K562 (cell line): Measurements from ENCODE around the gene SGMS1. TPM values are rescaled to one million over a fixed set of nuclear protein-coding genes. Genes with fewer than 3 reads are reported as not detected.

Experiments used
- CSDE1 ChIP-seq, 2 experiments: fragments of 450-650 bp; IDR thresholded peaks; 2 replicates each; pipeline ENCODE4 v1.6.1; 2016; ENCODE audit warnings: mild to moderate bottlenecking in 1 of 2
- ELF1 ChIP-seq: fragments of 200-800 bp; sonication (Bioruptor generic); IDR thresholded peaks from 2 replicates; pipeline ENCODE4 v1.6.1; 2016; ENCODE audit warnings: missing genetic modification characterization, missing compliant biosample characterization
- KLF6 ChIP-seq: fragments of 250-450 bp; sonication (Bioruptor Pico); IDR thresholded peaks from 2 replicates; pipeline ENCODE4 v1.4.0; 2020; ENCODE audit warnings: mild to moderate bottlenecking, moderate library complexity, borderline replicate concordance
- MAFF ChIP-seq: IDR thresholded peaks from 2 replicates; pipeline ENCODE4 v1.6.1; 2012; ENCODE audit warnings: low read length, improper control_type of control experiment
- MEF2A ChIP-seq: IDR thresholded peaks from 2 replicates; pipeline ENCODE4 v1.6.1; 2011; ENCODE audit warnings: low read depth, mild to moderate bottlenecking, low read length, moderate library complexity; ENCODE audit not compliant: control insufficient read depth
- MNT ChIP-seq, 2 experiments: fragments of 450-650 bp; conservative IDR thresholded peaks; 2 replicates each; pipeline ENCODE4 v1.6.1; 2017; ENCODE audit warnings: mild to moderate bottlenecking in 2 of 2, moderate library complexity in 2 of 2
- NBN ChIP-seq: fragments of 450-650 bp; IDR thresholded peaks from 2 replicates; pipeline ENCODE4 v1.6.1; 2016; ENCODE audit warnings: low read depth, mild to moderate bottlenecking
- POLR2B ChIP-seq: fragments of 450-650 bp; IDR thresholded peaks from 2 replicates; pipeline ENCODE4 v1.6.1; 2018; ENCODE audit warnings: low read depth; ENCODE audit not compliant: partially characterized antibody
- PPARD ChIP-seq: fragments of 250-450 bp; sonication (Bioruptor Pico); IDR thresholded peaks from 2 replicates; pipeline ENCODE4 v1.8.0; 2022; ENCODE audit warnings: inconsistent platforms, mild to moderate bottlenecking, moderate library complexity
- SMARCA4 ChIP-seq: fragments of 450-650 bp; IDR thresholded peaks from 2 replicates; pipeline ENCODE4 v1.6.1; 2016
- SP2 ChIP-seq: IDR thresholded peaks from 2 replicates; pipeline ENCODE4 v1.6.1; 2011; ENCODE audit warnings: mild to moderate bottlenecking, low read depth, low read length, moderate library complexity; ENCODE audit not compliant: poor library complexity, severe bottlenecking; ENCODE audit errors: extremely low read depth
- TAF9B ChIP-seq: fragments of 450-650 bp; IDR thresholded peaks from 2 replicates; pipeline ENCODE4 v1.6.1; 2018; ENCODE audit warnings: mild to moderate bottlenecking; ENCODE audit not compliant: partially characterized antibody
- TEAD2 ChIP-seq: fragments of 450-650 bp; IDR thresholded peaks from 2 replicates; pipeline ENCODE4 v1.6.1; 2016; ENCODE audit warnings: missing genetic modification characterization, control low read depth, missing compliant biosample characterization
- XRCC4 ChIP-seq: IDR thresholded peaks from one replicate; pipeline ENCODE4 v1.6.1; 2011; ENCODE audit not compliant: insufficient read depth, insufficient read length; ENCODE audit errors: extremely low read depth
- ZNF232 ChIP-seq: sonication (generic); formaldehyde crosslinking; IDR thresholded peaks from 2 replicates; pipeline ENCODE4 v1.8.0; 2022; ENCODE audit warnings: mild to moderate bottlenecking, missing genetic modification reagents
- ZNF347 ChIP-seq: fragments of 450-650 bp; formaldehyde crosslinking; IDR thresholded peaks from 2 replicates; pipeline ENCODE4 v1.4.0; 2020; ENCODE audit warnings: low read depth, mild to moderate bottlenecking, moderate library complexity
- ZNF77 ChIP-seq: fragments of 250-450 bp; sonication (Bioruptor Pico); IDR thresholded peaks from 2 replicates; pipeline ENCODE4 v1.5.0; 2020
- ZNF79 ChIP-seq: fragments of 250-450 bp; sonication (Bioruptor Pico); IDR thresholded peaks from 2 replicates; pipeline ENCODE4 v1.4.0; 2020; ENCODE audit warnings: low read depth, mild to moderate bottlenecking, moderate library complexity
- polyA plus RNA-seq, 8 experiments: library from polyadenylated mRNA; depleted of rRNA in 4 of 8; stranded (reverse) in 5 of 8; unstranded in 3 of 8; fragments of >200 nt; fragmentation: Nextera tagmentation in 2 of 8; fragmentation: Illumina TruSeq in 1 of 8; extraction: Ambion mirVana in 2 of 8; extraction: Trizol in 1 of 8; gene quantifications; 2 replicates each; pipeline versions ENCODE4 v1.2.1 to v1.2.3, GENCODE V29; 2011 to 2014; ENCODE audit warnings: inconsistent platforms in 1 of 8, missing spikeins in 1 of 8
- total RNA-seq, 7 experiments: library from RNA; depleted of rRNA in 6 of 7; stranded (reverse); fragments of >200 nt in 6 of 7; fragmentation: Illumina TruSeq in 2 of 7; extraction: Trizol in 2 of 7; gene quantifications; 2 replicates each; pipeline versions ENCODE4 v1.2.1 to v1.2.3, GENCODE V29; 2011 to 2021; ENCODE audit warnings: low replicate concordance in 1 of 7
- TF ChIP-seq, protein P1 (sequence below): fragments of 450-650 bp; IDR thresholded peaks from 2 replicates; pipeline ENCODE4 v1.6.1; 2016; ENCODE audit warnings: low read depth

The SGMS1 gene
- total and polyA plus RNA-seq, 9 of the 15 experiments (the other 6 are each of a cell fraction or from before 2014, with no cell fraction given), result 22.6 to 232 (median 82.2) TPM

DNA sequence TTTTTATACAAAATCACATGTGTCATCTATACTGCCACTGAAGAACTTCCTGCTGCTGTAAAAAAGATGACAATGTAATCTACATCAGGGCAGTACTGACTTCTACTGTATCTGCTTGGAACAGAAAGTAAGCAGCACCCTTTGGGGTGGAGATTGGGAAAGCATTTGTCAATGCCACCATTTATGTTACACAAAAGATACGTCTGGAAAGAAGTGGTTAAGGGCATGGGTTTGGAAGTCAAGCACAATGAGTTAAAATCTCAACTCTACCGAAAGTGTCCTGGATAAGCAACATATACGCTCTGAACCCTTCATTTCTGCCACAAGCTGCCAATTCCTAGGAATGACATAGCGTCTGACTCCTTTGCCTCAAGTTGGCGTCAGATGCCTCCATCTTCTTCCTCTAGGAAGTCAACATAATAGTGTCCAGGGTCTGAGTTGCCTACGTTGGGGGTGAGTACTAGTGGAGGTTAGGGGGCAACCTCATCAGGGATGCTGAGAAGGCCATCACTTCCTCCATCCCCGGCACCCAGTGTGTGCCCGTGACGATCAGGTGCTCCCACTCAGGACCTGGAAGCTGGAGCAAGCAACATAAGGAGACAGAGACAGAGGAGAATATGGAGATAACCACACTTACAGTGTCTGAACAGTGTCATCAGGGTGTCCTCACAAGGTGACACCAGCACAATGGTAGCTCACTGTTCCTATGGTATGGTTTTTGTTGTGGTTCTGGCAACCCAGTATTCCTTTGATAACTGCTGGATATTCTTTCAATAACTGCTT, 58.3 kb downstream of the SGMS1 start (continued):
- TF ChIP-seq MAFF (peak; percentile 31; the same call in 1 of the 2 replicates), ZNF77 (CRISPR knock-in tag) (no peak), XRCC4 (no peak), ZNF347 (no peak), KLF6 (CRISPR knock-in tag) (no peak), POLR2B (no peak), TAF9B (no peak), SP2 (no peak), TEAD2 (tag) (no peak; the same call in 1 of the 2 replicates), SMARCA4 (peak; percentile 93), NBN (no peak), ELF1 (no peak), MEF2A (no peak), PPARD (CRISPR knock-in tag) (no peak), ZNF79 (CRISPR knock-in tag) (no peak), ZNF232 (no peak), CSDE1 (IDR thresholded peaks at IDR 0.05) (0 out of 4 replicates have a peak, but pooled peaks of 1 of the 2 experiments have one; percentile 35), MNT (conservative IDR thresholded peaks at IDR 0.05) (peak in 1 of 2 experiments; percentile 69; a peak in 3 of 4 replicates)
- TF ChIP-seq, protein P1, sequence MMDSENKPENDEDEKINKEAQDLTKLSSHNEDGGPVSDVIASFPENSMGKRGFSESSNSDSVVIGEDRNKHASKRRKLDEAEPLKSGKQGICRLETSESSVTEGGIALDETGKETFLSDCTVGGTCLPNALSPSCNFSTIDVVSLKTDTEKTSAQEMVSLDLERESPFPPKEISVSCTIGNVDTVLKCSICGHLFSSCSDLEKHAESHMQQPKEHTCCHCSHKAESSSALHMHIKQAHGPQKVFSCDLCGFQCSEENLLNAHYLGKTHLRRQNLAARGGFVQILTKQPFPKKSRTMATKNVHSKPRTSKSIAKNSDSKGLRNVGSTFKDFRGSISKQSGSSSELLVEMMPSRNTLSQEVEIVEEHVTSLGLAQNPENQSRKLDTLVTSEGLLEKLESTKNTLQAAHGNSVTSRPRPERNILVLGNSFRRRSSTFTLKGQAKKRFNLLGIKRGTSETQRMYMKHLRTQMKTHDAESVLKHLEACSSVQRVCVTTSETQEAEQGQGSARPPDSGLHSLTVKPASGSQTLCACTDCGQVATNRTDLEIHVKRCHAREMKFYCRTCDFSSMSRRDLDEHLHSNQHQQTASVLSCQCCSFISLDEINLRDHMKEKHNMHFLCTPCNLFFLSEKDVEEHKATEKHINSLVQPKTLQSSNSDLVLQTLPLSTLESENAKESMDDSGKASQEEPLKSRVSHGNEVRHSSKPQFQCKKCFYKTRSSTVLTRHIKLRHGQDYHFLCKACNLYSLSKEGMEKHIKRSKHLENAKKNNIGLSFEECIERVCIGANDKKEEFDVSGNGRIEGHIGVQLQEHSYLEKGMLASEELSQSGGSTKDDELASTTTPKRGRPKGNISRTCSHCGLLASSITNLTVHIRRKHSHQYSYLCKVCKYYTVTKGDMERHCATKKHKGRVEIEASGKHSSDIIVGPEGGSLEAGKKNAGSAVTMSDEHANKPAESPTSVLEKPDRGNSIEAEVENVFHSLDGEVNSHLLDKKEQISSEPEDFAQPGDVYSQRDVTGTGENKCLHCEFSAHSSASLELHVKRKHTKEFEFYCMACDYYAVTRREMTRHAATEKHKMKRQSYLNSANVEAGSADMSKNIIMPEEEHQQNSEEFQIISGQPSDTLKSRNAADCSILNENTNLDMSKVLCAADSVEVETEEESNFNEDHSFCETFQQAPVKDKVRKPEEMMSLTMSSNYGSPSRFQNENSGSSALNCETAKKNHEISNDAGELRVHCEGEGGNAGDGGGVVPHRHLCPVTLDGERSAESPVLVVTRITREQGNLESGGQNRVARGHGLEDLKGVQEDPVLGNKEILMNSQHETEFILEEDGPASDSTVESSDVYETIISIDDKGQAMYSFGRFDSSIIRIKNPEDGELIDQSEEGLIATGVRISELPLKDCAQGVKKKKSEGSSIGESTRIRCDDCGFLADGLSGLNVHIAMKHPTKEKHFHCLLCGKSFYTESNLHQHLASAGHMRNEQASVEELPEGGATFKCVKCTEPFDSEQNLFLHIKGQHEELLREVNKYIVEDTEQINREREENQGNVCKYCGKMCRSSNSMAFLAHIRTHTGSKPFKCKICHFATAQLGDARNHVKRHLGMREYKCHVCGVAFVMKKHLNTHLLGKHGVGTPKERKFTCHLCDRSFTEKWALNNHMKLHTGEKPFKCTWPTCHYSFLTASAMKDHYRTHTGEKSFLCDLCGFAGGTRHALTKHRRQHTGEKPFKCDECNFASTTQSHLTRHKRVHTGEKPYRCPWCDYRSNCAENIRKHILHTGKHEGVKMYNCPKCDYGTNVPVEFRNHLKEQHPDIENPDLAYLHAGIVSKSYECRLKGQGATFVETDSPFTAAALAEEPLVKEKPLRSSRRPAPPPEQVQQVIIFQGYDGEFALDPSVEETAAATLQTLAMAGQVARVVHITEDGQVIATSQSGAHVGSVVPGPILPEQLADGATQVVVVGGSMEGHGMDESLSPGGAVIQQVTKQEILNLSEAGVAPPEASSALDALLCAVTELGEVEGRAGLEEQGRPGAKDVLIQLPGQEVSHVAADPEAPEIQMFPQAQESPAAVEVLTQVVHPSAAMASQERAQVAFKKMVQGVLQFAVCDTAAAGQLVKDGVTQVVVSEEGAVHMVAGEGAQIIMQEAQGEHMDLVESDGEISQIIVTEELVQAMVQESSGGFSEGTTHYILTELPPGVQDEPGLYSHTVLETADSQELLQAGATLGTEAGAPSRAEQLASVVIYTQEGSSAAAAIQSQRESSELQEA, result no peak
